Sigmoid colon (tissue), 7 donors: Measurements from ENCODE around the gene FBXW8. TPM values are rescaled to one million over a fixed set of nuclear protein-coding genes. Genes with fewer than 3 reads are reported as not detected.

Experiments used
- DNase-seq: peaks from one replicate; pipeline ENCODE4 v3.0.0-alpha.2; 2019
- H3K27ac ChIP-seq, 4 donors: fragments of 200-600 bp; sonication (generic); one replicate each; pipeline ENCODE4 v1.5.1; 2016 to 2019; ENCODE audit warnings: mild to moderate bottlenecking in 1 of 4
- H3K27me3 ChIP-seq, 3 donors: fragments of 200-600 bp; sonication (generic); one replicate each; pipeline ENCODE4 v1.5.1; 2019; ENCODE audit warnings: mild to moderate bottlenecking in 1 of 3
- H3K36me3 ChIP-seq, 4 donors: fragments of 200-600 bp; sonication (generic); one replicate each; pipeline ENCODE4 v1.5.1; 2016 to 2019
- H3K4me1 ChIP-seq, 4 donors: fragments of 200-600 bp; sonication (generic); one replicate each; pipeline ENCODE4 v1.5.1; 2017 to 2019
- H3K4me3 ChIP-seq, 4 donors: fragments of 200-600 bp; sonication (generic); one replicate each; pipeline ENCODE4 v1.5.1; 2017 to 2019; ENCODE audit warnings: mild to moderate bottlenecking in 2 of 4, moderate library complexity in 1 of 4
- H3K9me3 ChIP-seq, 4 donors: fragments of 200-600 bp in 3 of 4; sonication (generic) in 3 of 4; one replicate each; pipeline versions ENCODE4 v1.5.1 to v1.6.1; 2013 to 2019
- CTCF ChIP-seq, 4 experiments: fragments of 450-650 bp in 3 of 4; fragments of 200-600 bp in 1 of 4; IDR thresholded peaks; one replicate each; pipeline ENCODE4 v1.5.1; 2016 to 2019; ENCODE audit warnings: antibody characterized with exemption in 4 of 4, mild to moderate bottlenecking in 3 of 4, moderate library complexity in 2 of 4
- EP300 ChIP-seq, 4 donors: sonication (generic); formaldehyde crosslinking; IDR thresholded peaks; one replicate each; pipeline ENCODE4 v1.6.1; 2017; ENCODE audit warnings: antibody characterized with exemption in 4 of 4
- POLR2A ChIP-seq, 2 donors: fragments of 450-650 bp; IDR thresholded peaks; one replicate each; pipeline ENCODE4 v1.6.1; 2016; ENCODE audit warnings: antibody characterized with exemption in 2 of 2, mild to moderate bottlenecking in 2 of 2, moderate library complexity in 2 of 2
- POLR2AphosphoS5 ChIP-seq, 4 donors: sonication (generic); formaldehyde crosslinking; IDR thresholded peaks; one replicate each; pipeline ENCODE4 v1.6.1; 2017; ENCODE audit warnings: antibody characterized with exemption in 4 of 4
- WGBS, 2 donors: extraction: QIAGEN DNeasy Blood & Tissue Kit; methylation state at CpG; one replicate each; pipeline ENCODE4 v1.1.7; 2013; 5-methylcytosine and 5-hydroxymethylcytosine counted together
- intact Hi-C: fragments of 100-400 bp; cut with DNase I; formaldehyde crosslinking; loops from one replicate; pipeline ENCODE4 v1.15.1; 2023
- polyA plus RNA-seq, 3 donors: library from polyadenylated mRNA; stranded (reverse); fragments of 200-250 nt; gene quantifications; one replicate each; pipeline ENCODE4 v1.2.3, GENCODE V29; 2013
- total RNA-seq, 4 donors: library from RNA; depleted of rRNA; stranded (reverse); fragments of >200 nt; gene quantifications; one replicate each; pipeline ENCODE4 v1.1.0, GENCODE V29; 2016
- donor health status: healthy with polysubstance abuse.
- donor health status: Bipolar disorder and iron deficiency.
- donor health status: healthy.

The FBXW8 gene
- total and polyA plus RNA-seq, 7 donors = 2.3 to 19.1 (median 7.7) TPM

- no peak for TF ChIP-seq CTCF (IDR thresholded peaks at IDR 0.05)
- no peak for TF ChIP-seq EP300 (IDR thresholded peaks at IDR 0.05)
- no peak for TF ChIP-seq POLR2A (IDR thresholded peaks at IDR 0.05)
- TF ChIP-seq POLR2AphosphoS5 (IDR thresholded peaks at IDR 0.05) = no peak
- Histone ChIP-seq H3K27me3 (no peaks in the 10 kb centered on the region), H3K27ac (no peak overlapping the region), H3K4me1 (peaks cover 0 to 7% (median 2%) of the 10 kb centered on the region in 4 donors), H3K36me3 (peaks cover 0 to 4% (median 0%) of the 10 kb centered on the region in 4 donors), H3K9me3 (no peaks in the 10 kb centered on the region), H3K4me3 (no peak overlapping the region)
- intact Hi-C loops = no loop called here
- WGBS, 2 donors = 82 to 92% methylated on average over 13 of the region's 13 CpGs
- no peak for DNase-seq
These were observed 67.0 kb downstream of the FBXW8 start for GRCh38 chr12:116977465-116978380.

GRCh38 chr12:116978791-116979508 is 68.2 kb downstream of the FBXW8 start:
- Histone ChIP-seq H3K36me3 (no peaks in the 10 kb centered on the region), H3K4me3 (no peak overlapping the region), H3K27ac (no peak overlapping the region), H3K4me1 (peaks cover 0 to 18% (median 4%) of the 10 kb centered on the region in 4 donors), H3K9me3 (no peaks in the 10 kb centered on the region), H3K27me3 (no peaks in the 10 kb centered on the region)
- TF ChIP-seq POLR2A (IDR thresholded peaks at IDR 0.05) (no peak), EP300 (IDR thresholded peaks at IDR 0.05) (no peak)
- intact Hi-C loops = no loop called here
- no peak for DNase-seq
- 88 to 92% methylated on average over 7 of the region's 7 CpGs for WGBS, 2 donors

- Histone ChIP-seq H3K27ac (no peak overlapping the region), H3K36me3 (no peaks in the 10 kb centered on the region), H3K4me3 (no peak overlapping the region), H3K27me3 (no peaks in the 10 kb centered on the region), H3K4me1 (peaks cover 0 to 18% (median 4%) of the 10 kb centered on the region in 4 donors), H3K9me3 (no peaks in the 10 kb centered on the region)
- TF ChIP-seq POLR2AphosphoS5 (IDR thresholded peaks at IDR 0.05) = no peak
- DNase-seq = no peak
- 88 to 92% methylated on average over 1 of the region's 1 CpG for WGBS, 2 donors
- intact Hi-C loops = no loop called here
These were observed 69.3 kb downstream of the FBXW8 start for GRCh38 chr12:116980083-116980482.

- peaks cover 0 to 18% (median 4%) of the 10 kb centered on the region in 4 donors for H3K4me1 ChIP-seq
- H3K27ac ChIP-seq = peak overlapping the region in 3 of 4 donors; percentile 47 to 70 (median 66)
- H3K9me3 ChIP-seq = no peaks in the 10 kb centered on the region
- no peaks in the 10 kb centered on the region for H3K27me3 ChIP-seq
- H3K36me3 ChIP-seq = no peaks in the 10 kb centered on the region
- DNase-seq = no peak
- WGBS, 2 donors = 81 to 88% methylated on average over 10 of the region's 10 CpGs
- peak overlapping the region in 3 of 4 donors; percentile 6 to 24 (median 13) for H3K4me3 ChIP-seq
- intact Hi-C loops = no loop called here
- TF ChIP-seq CTCF (IDR thresholded peaks at IDR 0.05) (no peak), POLR2AphosphoS5 (IDR thresholded peaks at IDR 0.05) (peak in 2 of 4 donors; percentile 27 to 42), POLR2A (IDR thresholded peaks at IDR 0.05) (no peak), EP300 (IDR thresholded peaks at IDR 0.05) (peak in 2 of 4 donors; percentile 18 to 38)
These were observed 72.2 kb downstream of the FBXW8 start for GRCh38 chr12:116982791-116983411.

GRCh38 chr12:116984098-116984497 is 73.3 kb downstream of the FBXW8 start:
- intact Hi-C loops = no loop called here
- H3K27ac ChIP-seq = peak overlapping the region in 2 of 4 donors; percentile 66 to 70
- 56 to 71% methylated on average over 5 of the region's 5 CpGs for WGBS, 2 donors

More at GRCh38 chr12:116984098-116984497, 73.3 kb downstream of the FBXW8 start:
- Histone ChIP-seq H3K4me1 (peaks cover 0 to 18% (median 4%) of the 10 kb centered on the region in 4 donors), H3K9me3 (no peaks in the 10 kb centered on the region), H3K27me3 (no peaks in the 10 kb centered on the region), H3K36me3 (peaks cover 0 to 9% (median 0%) of the 10 kb centered on the region in 4 donors), H3K4me3 (no peak overlapping the region)
- DNase-seq = no peak
- no peak for TF ChIP-seq POLR2AphosphoS5 (IDR thresholded peaks at IDR 0.05)
- TF ChIP-seq EP300 (IDR thresholded peaks at IDR 0.05) = no peak
- TF ChIP-seq CTCF (IDR thresholded peaks at IDR 0.05) = no peak
- TF ChIP-seq POLR2A (IDR thresholded peaks at IDR 0.05) = no peak
